Body of pancreas (tissue), 4 donors: ENCODE results near the gene CHAF1A. TPM values are rescaled to one million over a fixed set of nuclear protein-coding genes. Genes with fewer than 3 reads are reported as not detected.
A peak's percentile ranks its signal among the peaks of the same experiment; 100 is the strongest.

Source experiments
- ATAC-seq: fragments of 150-250 bp; one replicate; pipeline ENCODE4 v1.9.1; 2016
- DNase-seq, 4 donors: peaks; one replicate each; pipeline ENCODE4 v3.0.0-alpha.2; 2019
- H3K27ac ChIP-seq, 4 donors: fragments of 200-600 bp; sonication (generic); 1 replicate in 3 of 4; 2 replicates in 1 of 4; pipeline versions ENCODE4 v1.5.1 to v1.6.1; 2016 to 2019; ENCODE audit warnings: mild to moderate bottlenecking in 1 of 4, mixed read lengths in 1 of 4, moderate library complexity in 1 of 4
- H3K27me3 ChIP-seq, 2 donors: fragments of 200-600 bp; sonication (generic); one replicate each; pipeline ENCODE4 v1.6.0; 2016; ENCODE audit warnings: mild to moderate bottlenecking in 1 of 2
- H3K36me3 ChIP-seq, 2 donors: fragments of 200-600 bp; sonication (generic); replicated peaks in 1 of 2; 2 replicates each; pipeline ENCODE4 v1.5.1; 2016; ENCODE audit warnings: low read depth in 2 of 2; ENCODE audit not compliant: insufficient read depth in 1 of 2
- H3K4me1 ChIP-seq: fragments of 200-600 bp; sonication (generic); one replicate; pipeline ENCODE4 v1.6.0; 2016
- H3K4me3 ChIP-seq, 2 donors: fragments of 200-600 bp; sonication (generic); 1 replicate in 1 of 2; 2 replicates in 1 of 2; pipeline ENCODE4 v1.5.1; 2016 to 2019
- H3K9me3 ChIP-seq, 3 donors: fragments of 200-600 bp; sonication (generic); 1 replicate in 2 of 3; 2 replicates in 1 of 3; pipeline ENCODE4 v1.5.1; 2016
- CTCF ChIP-seq, 7 experiments: fragments of 450-650 bp in 4 of 7; fragments of 200-600 bp in 3 of 7; sonication (generic) in 3 of 7; IDR thresholded peaks; one replicate each; pipeline ENCODE4 v1.5.1; 2016 to 2019; ENCODE audit warnings: antibody characterized with exemption in 7 of 7
- POLR2A ChIP-seq, 3 donors: fragments of 450-650 bp; IDR thresholded peaks; one replicate each; pipeline ENCODE4 v1.6.1; 2016; ENCODE audit warnings: antibody characterized with exemption in 3 of 3, mild to moderate bottlenecking in 2 of 3
- WGBS, 2 donors: methylation state at CpG; one replicate each; pipeline ENCODE4 v1.1.5; 2017; 5-methylcytosine and 5-hydroxymethylcytosine counted together
- intact Hi-C: fragments of 100-400 bp; cut with DNase I; formaldehyde crosslinking; loops from one replicate; pipeline ENCODE4 v1.15.1; 2023
- total RNA-seq, 2 donors: library from RNA; depleted of rRNA; stranded (reverse); fragments of >200 nt; gene quantifications; one replicate each; pipeline ENCODE4 v1.1.0, GENCODE V29; 2016

The CHAF1A gene
- total RNA-seq, 2 donors from 2014 or later, result 3.4 to 6.3 TPM

GRCh38 chr19:4367336-4367723, 35.1 kb upstream of the CHAF1A start:
- no peak for TF ChIP-seq POLR2A (IDR thresholded peaks at IDR 0.05)
- TF ChIP-seq CTCF (IDR thresholded peaks at IDR 0.05), result no peak
- DNase-seq, result no peak
- H3K9me3 ChIP-seq, result no peaks in the 10 kb centered on the region
- peaks cover 7 to 20% of the 10 kb centered on the region in 2 donors for H3K36me3 ChIP-seq
- no peaks in the 10 kb centered on the region for H3K27me3 ChIP-seq
- no peak overlapping the region for H3K4me3 ChIP-seq
- 77 to 89% methylated on average over 4 to 10 of the region's 10 CpGs for WGBS, 2 donors
- no peak overlapping the region for H3K27ac ChIP-seq
- intact Hi-C loops, result no loop called here
- ATAC-seq, result no peak
- peaks cover 45% of the 10 kb centered on the region for H3K4me1 ChIP-seq

- WGBS, 2 donors, result 85 to 87% methylated on average over 8 to 13 of the region's 13 CpGs
- Histone ChIP-seq H3K4me3 (no peak overlapping the region), H3K27ac (peak overlapping the region in 2 of 4 donors; percentile 58 to 64), H3K36me3 (peaks cover 6 to 18% of the 10 kb centered on the region in 2 donors), H3K9me3 (no peaks in the 10 kb centered on the region), H3K27me3 (no peaks in the 10 kb centered on the region), H3K4me1 (peaks cover 49% of the 10 kb centered on the region)
- DNase-seq, result no peak
- intact Hi-C loops, result no loop called here
- no peak for ATAC-seq
- TF ChIP-seq CTCF (IDR thresholded peaks at IDR 0.05) (no peak), POLR2A (IDR thresholded peaks at IDR 0.05) (no peak)
Observed at GRCh38 chr19:4367781-4368127, 34.7 kb upstream of the CHAF1A start.

DNA sequence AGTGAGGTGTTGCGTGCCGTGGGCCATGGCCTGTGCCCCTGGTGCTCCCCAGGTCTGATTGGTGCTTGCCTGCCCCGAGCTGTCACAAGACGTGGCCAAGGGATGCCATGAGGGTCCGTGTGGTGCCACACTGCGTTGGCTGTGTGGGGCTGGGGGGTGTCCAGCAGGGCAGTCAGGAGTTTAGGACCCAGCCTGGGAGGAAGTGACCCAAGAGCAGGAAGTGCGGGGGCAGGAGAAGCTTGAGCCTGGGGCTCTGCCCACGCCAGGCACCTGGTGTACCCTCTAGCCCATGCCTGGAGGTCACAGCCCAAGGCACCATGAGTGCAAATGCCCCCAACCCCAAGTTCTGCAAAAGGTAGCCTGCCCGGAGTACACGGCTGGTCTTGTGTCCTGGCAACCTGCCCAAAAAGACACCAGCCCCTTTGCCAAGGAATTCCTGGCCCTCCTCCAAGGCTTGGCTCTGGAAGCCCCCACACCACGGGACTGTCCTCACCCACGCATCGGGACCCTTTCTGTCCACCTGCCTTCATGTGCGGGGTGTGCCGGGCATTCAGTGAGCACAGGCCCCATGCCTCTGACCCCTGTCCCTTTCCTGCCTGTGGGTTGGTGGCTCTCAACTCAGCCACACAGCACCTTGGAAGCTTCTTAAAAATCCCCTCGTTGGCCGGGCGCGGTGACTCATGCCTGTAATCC, 34.2 kb upstream of the CHAF1A start:
- WGBS, 2 donors, result 57 to 58% methylated on average over 7 to 19 of the region's 19 CpGs
- no peak overlapping the region for H3K4me3 ChIP-seq
- H3K27ac ChIP-seq, result peak overlapping the region in 3 of 4 donors; percentile 58 to 77 (median 64)
- H3K27me3 ChIP-seq, result no peaks in the 10 kb centered on the region
- intact Hi-C loops, result no loop called here
- no peaks in the 10 kb centered on the region for H3K9me3 ChIP-seq
- H3K36me3 ChIP-seq, result peaks cover 6 to 13% of the 10 kb centered on the region in 2 donors
- H3K4me1 ChIP-seq, result peaks cover 54% of the 10 kb centered on the region
- ATAC-seq (no peak), DNase-seq (no peak)
- TF ChIP-seq CTCF (IDR thresholded peaks at IDR 0.05) (no peak), POLR2A (IDR thresholded peaks at IDR 0.05) (no peak)

GRCh38 chr19:4369109-4369887, 33.1 kb upstream of the CHAF1A start:
- Histone ChIP-seq H3K27me3 (no peaks in the 10 kb centered on the region), H3K4me3 (no peak overlapping the region), H3K36me3 (peaks cover 5 to 6% of the 10 kb centered on the region in 2 donors), H3K4me1 (peaks cover 64% of the 10 kb centered on the region), H3K9me3 (no peaks in the 10 kb centered on the region), H3K27ac (peak overlapping the region in 3 of 4 donors; percentile 58 to 77 (median 64))
- TF ChIP-seq CTCF (IDR thresholded peaks at IDR 0.05) (no peak), POLR2A (IDR thresholded peaks at IDR 0.05) (no peak)
- intact Hi-C loops, result no loop called here
- WGBS, 2 donors, result 53 to 57% methylated on average over 9 to 21 of the region's 25 CpGs
- ATAC-seq, result peak; percentile 37
- peak in 1 of 4 donors; percentile 60 for DNase-seq
